ENCODE data around the gene BATF3.
"Not testable (repeated sequence)": the region's sequence is repeated elsewhere in the genome, so short reads cannot be mapped to it uniquely, and the experiment has no call there.

BATF3 gene

GRCh38 chr1:212658250-212658649 is 41.4 kb downstream of the BATF3 start:
- DNase-seq (ENCODE audit: low spot score) = not testable (repeated sequence)

- DNase-seq (ENCODE audit: low spot score) = no peak
Observed at GRCh38 chr1:212656730-212657129, 42.9 kb downstream of the BATF3 start.

DNA sequence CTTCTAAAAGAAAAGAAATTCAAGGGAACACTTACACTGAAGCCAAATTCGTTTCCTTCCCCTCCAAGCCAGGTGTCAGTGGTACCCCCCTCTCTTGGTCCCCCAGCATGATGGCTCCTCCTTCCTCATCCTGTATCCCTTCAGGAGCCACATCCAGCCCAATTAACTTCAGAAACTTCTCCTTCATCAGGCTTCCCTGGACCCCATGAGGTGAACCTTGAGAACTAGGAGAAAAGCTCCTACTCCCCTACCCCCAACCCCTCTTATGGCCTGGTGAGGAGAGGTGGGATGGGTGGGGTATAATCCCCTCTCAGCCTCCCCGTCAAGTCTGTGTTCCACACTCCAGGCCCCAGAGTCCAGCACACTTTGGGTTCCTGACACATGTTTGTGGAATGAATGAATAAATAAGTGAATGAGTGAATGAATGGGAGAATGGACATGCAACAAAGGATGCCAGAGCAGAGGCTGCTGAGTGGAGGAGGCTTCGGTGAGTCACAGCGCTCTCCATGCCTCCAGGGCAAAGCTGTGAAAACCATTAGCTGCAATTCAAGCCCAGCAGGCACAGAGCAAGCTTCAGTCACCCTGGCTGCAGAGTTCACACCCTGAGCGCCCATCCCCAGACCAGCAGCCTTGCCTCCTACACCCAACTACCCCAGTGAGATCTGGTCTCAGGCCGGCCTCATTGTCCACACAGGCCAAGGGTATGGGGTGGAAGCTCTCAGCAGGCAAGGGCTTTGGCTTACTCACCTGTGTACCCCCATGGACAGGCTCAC is 43.8 kb downstream of the BATF3 start:
- no peak for DNase-seq (ENCODE audit: low spot score)

DNA sequence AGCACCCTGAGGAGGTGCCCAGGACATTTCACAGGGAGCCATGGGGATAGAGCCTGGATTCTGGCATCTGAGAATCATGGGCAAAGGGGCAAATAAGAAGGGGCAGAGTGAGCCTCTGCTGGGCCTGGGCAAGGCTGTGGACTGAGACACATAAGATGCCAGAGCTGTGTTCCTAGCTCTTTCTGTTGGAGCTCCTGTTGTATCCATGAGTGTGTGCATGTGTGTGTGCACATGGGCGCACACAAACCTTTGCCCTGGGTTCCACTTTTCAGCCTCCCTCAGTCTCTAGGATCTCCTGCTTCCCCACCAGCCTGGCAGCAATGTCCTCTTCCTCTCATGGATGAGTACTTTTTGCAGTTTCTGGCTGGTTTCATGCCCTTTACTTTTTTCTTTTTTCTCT is 47.0 kb downstream of the BATF3 start:
- no peak for DNase-seq (ENCODE audit: low spot score)

DNA sequence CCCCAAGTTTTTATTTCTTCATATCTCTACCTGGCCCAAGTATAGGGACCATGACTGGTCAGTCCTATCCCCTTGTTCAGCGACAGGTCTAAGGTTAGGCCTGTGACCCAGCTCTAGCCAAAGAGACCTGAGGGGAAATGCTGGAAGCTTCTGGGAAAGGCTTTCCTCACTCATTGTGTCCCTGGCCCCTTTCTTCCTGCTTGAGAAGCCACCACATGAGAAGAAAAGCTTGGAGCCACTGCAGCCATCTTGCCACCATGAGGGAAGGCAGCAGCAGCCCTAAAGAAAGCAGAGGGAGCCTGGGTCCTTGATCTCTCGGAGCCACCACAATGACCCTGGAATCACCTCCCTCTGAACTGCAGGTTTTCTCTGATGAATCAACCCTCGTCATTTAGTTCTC is 47.7 kb downstream of the BATF3 start:
- no peak for DNase-seq (ENCODE audit: low spot score)

DNA sequence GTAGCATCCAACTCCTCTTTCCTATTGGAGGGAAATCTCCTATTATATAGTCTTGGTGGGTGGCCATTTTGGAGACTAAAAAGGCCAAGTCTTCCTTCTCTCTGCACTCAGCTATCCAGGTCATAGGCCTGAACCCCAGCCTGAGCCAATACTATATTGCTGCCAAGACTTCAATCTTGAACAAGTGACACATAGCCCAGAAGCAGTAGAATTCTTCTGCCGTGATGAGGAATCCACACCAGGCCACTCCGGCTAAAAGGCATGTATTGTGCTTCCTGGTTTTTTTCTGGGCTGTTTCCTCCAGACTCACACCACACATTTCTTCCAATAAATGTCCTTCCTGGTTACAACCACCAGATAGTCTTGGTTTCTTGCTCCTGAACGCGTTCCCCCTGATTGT is 48.1 kb downstream of the BATF3 start:
- no peak for DNase-seq (ENCODE audit: low spot score)

GRCh38 chr1:212650228-212650627 is 49.4 kb downstream of the BATF3 start:
- no peak for DNase-seq (ENCODE audit: low spot score)

- no peak for DNase-seq (ENCODE audit: low spot score)
Observed at GRCh38 chr1:212649020-212649419, 50.6 kb downstream of the BATF3 start.

GRCh38 chr1:212648431-212648830 is 51.2 kb downstream of the BATF3 start:
- DNase-seq (ENCODE audit: low spot score) = no peak

DNA sequence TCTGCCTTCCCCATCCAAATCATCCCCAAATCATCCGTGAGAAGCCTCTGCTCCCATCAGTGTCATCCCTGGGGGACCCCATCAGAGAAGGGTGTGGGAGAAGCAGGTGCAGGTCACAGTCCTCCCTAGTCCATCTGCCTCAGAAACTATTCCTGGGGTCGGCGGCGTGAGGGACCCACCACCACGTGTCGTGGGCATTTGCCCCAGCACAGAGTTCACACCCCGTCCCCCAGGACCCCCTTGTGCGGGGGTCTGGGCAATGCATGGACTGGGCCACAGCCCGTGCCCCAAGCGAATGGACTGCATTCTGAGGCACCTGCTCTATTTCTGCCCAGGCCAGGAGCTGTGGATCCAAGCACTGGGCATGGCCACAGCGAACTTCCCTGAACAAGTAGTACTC is 52.6 kb downstream of the BATF3 start:
- no peak for DNase-seq (ENCODE audit: low spot score)

DNA sequence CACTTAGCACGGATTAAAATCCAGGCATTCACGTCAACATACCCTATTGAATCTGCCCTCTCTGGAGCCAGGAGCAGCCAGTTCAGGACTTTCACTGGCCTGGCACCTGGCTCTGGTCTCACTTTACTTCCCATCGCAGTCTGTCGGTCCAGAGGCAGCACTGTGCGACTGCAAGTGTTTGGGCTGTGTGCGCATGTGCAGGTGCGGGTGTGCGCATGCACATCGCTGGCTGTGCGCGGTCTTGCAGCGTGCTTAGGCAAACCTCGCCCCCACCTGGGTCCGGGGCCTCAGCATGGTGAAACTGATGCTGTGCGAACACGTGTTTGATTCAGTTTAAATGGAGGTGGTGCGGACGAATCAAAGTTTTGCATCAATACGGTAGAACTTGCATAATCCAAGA is 53.1 kb downstream of the BATF3 start:
- no peak for DNase-seq (ENCODE audit: low spot score)

DNA sequence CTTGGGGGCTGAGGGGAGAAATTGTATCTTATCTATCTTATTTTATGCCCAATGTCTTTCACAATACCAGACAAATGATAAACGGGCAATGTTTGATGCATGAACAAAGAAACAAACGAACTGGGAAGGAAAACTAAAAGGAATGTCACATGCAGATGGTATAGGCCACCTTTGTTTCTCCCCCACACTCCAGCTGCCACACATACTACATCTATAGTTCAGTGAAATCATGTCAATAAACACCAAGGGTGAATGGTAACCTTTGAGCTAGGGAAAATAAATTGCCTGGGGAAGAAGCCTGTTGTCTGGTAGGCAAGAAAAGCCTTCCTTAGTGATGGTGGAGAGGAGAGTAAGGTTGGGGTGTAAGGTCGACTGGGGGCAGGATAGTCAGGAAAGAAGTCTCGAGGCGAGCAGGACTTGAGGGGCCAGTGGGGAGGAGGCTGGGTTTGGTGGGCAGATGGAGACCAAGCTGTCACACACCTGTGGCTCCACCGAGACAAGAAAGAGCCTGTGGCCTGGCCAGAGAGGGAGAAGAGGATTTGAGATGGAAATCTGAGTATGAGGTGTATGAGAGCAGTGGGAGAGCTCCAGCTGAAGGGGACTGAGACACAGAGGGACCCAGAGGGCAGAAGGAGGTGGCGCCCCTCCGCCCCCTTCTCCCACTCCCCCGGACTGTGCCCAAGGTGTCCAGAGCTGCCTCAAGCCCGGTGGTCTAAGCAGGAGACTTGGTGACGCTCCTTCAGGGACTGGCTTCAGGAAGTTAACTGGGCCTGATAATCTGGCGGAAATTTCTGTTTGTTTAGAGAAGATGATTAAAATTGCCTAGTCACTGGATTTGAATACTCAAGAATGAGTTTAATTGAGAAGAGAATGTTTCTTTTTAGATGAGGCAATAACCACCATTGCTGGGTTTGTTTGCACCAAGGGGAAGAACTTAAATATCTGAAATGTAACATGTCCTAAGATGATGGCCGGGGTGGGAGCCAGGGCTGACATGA is 53.8 kb downstream of the BATF3 start:
- no peak for DNase-seq (ENCODE audit: low spot score)

DNA sequence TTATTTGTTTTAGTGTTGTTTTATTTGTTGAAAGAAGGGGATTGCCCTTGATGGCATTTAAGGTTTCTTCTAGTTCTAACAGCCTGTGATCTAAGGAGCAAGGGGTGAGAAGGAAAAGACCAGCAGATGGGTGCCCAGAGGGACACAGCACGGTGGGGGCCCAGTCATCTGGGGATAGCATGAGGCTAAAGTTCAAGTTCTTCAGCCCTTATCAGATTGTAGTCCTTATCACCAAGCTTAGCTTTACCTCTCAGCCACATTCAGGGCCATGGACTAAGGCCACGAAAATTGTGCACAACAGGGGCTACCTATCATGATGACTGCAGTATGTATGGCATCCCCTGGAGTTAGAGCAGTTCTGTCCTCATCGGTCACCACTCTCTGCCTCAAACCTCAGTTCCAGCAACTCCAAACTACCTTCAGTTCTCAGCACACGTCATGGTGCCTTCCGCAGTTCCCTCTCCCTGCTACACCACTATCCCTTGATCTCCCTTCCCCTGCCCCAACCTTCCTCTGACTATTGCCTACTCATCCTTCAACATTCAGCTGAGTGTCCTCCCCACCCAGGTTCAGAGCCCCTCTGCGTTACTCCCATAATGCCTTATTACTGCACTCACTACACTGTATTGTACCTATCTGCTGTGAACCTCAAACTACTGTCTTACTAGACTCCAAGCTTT is 54.6 kb downstream of the BATF3 start:
- DNase-seq (ENCODE audit: low spot score) = no peak

DNA sequence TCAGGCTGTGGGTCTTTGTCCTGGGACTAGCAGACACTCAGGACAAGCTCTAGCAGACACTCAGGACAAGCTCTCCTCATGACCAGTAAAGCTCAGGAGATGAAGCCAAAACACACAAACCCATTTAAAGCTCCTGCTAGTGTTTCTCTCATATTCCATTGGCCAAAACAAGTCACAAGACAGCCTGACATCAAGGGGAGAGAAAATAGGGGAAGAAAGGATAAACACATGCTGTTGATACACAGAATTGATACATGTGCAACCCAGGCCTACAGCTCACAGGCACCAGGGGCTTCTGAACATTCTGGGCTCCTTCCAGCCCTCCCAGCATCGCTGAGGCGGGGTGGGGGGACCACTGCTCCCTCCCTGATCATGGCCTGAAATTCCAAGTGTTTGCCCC is 55.8 kb downstream of the BATF3 start:
- no peak for DNase-seq (ENCODE audit: low spot score)

GRCh38 chr1:212641956-212642355 is 57.7 kb downstream of the BATF3 start:
- DNase-seq (ENCODE audit: low spot score) = no peak

DNA sequence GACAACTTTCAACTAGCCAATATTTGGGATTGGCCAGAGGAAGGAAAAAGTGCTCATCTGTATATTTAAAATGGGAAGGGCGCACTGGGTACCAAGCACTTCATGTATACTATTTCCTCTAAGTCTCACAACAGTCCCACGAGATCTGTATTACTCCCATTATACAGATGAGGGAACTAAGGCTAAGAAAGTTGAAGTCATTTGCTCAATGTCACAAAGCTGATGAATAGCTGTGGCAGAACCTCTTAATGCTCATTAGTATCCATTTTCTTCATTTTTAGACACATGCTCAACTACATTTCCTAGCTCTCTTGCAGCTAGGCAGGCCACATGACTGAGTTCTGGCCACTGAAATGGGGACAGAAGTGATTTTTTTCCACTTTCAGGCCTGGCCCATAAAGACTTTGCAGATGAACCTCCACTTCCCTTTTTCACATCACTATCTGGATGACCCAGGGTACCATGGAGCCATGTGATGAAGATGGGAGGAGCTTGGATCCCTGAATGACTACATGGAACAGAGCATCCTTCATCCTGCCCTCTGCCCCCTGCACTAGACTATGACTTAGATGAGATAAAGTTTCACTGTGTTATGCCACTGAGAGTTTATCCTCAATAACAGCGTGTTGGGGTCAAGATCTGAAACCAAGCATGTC is 59.3 kb downstream of the BATF3 start:
- DNase-seq (ENCODE audit: low spot score) = no peak

GRCh38 chr1:212639524-212639923 is 60.1 kb downstream of the BATF3 start:
- DNase-seq (ENCODE audit: low spot score) = not testable (repeated sequence)

- no peak for DNase-seq (ENCODE audit: low spot score)
Observed at GRCh38 chr1:212638492-212639151, 61.0 kb downstream of the BATF3 start.

DNA sequence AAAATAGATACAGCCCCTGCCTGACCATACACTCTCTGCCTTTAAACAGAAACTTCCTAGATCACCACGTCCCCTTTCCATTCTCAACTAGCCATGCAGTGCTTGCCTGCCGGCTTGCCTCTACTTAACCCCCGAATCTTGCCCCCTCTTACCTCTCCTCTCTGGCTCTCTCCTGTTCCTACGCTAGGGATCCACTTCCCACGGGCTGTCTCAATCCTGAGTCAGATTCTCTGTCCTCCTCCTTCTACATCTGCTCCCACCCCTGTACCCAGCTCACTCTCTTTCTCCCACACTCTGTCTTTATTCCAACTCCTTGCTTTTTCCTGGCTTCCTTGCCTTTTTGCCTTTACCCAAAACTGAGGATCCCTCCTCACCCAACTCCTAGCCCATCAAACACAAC is 61.7 kb downstream of the BATF3 start:
- DNase-seq (ENCODE audit: low spot score) = no peak
